ENCODE data around the gene PCMT1.

The PCMT1 gene

GRCh38 chr6:149855040-149855654 is 105.6 kb downstream of the PCMT1 start:
- DNase-seq (ENCODE audit: low read depth in 2 of 2): peak; percentile 61 to 69

GRCh38 chr6:149855741-149856140 is 106.2 kb downstream of the PCMT1 start:
- no peak for DNase-seq (ENCODE audit: low read depth in 2 of 2)

GRCh38 chr6:149856256-149856994 is 106.9 kb downstream of the PCMT1 start:
- no peak for DNase-seq (ENCODE audit: low read depth in 2 of 2)

- no peak for DNase-seq (ENCODE audit: low read depth in 2 of 2)
Measured at GRCh38 chr6:149857541-149857940, 108.0 kb downstream of the PCMT1 start.

GRCh38 chr6:149859368-149859767 is 109.8 kb downstream of the PCMT1 start:
- no peak for DNase-seq (ENCODE audit: low read depth in 2 of 2)

- no peak for DNase-seq (ENCODE audit: low read depth in 2 of 2)
Measured at GRCh38 chr6:149859938-149860337, 110.4 kb downstream of the PCMT1 start.

GRCh38 chr6:149860513-149860833 is 110.9 kb downstream of the PCMT1 start:
- DNase-seq (ENCODE audit: low read depth in 2 of 2): no peak

Measured in fibroblast of skin of left biceps (primary cell).